Measurements from ENCODE around the gene CPN2. TPM values are rescaled to one million over a fixed set of nuclear protein-coding genes. Genes with fewer than 3 reads are reported as not detected.

Gene CPN2
- total and polyA plus RNA-seq, 2 of the 8 experiments (the other 6 are each of a cell fraction or from before 2014, with no cell fraction given), result 0.03 TPM; not detected in 1

DNA sequence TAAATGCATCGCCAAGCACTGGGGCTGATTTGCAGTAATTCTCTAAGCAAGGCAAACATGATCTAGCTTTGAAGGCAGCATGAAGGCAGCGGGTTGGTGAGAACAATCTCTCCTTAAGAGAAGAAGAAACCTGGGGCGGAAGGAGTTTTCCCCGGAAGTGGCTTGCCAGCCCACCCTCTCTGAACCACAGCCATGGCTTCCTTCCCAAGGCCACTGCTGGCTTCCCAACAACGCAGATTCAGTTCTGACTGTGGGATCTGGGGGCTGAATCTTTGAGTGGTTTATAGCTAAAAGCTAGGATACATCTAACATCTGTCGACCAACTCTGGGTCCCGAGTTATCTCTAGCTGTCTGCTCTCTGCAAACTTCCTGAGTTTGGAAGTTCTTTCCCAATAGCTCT is 4.3 kb upstream of the CPN2 start:
- H3K27me3 ChIP-seq (replicated peaks in 1 of 4; ENCODE audit: control insufficient read depth in 3 of 4, extremely low read depth in 1 of 4, insufficient read depth in 3 of 4, low read length in 3 of 4), result no peaks in the 10 kb centered on the region; a peak in 1 of 7 replicates
- H3K36me3 ChIP-seq (ENCODE audit: control insufficient read depth in 2 of 4, insufficient read depth in 4 of 4, low read length in 3 of 4), result no peaks in the 10 kb centered on the region
- no peak overlapping the region for H3K56ac ChIP-seq (replicated peaks; ENCODE audit: insufficient read length, low read depth, low read length)
- H3K23me2 ChIP-seq (ENCODE audit: low read depth, low read length), result peaks cover 10% of the 10 kb centered on the region; the same call in 1 of the 2 replicates
- no peaks in the 10 kb centered on the region for H3K79me2 ChIP-seq (ENCODE audit: control insufficient read depth in 1 of 2, insufficient read depth in 2 of 2, low read length in 2 of 2)
- no peak overlapping the region for H2BK15ac ChIP-seq (ENCODE audit: low read length)
- peaks cover 0 to 3% (median 0%) of the 10 kb centered on the region in 4 experiments; a peak in 1 of 7 replicates for H3K4me1 ChIP-seq (replicated peaks in 1 of 4; ENCODE audit: control insufficient read depth in 3 of 4, insufficient read depth in 4 of 4, low read length in 3 of 4)
- H2AFZ ChIP-seq (ENCODE audit: low read length), result no peak overlapping the region
- H3K9me3 ChIP-seq (ENCODE audit: insufficient read depth in 2 of 2, low read depth in 1 of 2, low read length in 1 of 2), result no peaks in the 10 kb centered on the region; a peak in 1 of 4 replicates
- DNase-seq (ENCODE audit: low read depth in 1 of 2, low spot score in 2 of 2) (no peak), FAIRE-seq (no peak)
- H2AK5ac ChIP-seq (ENCODE audit: low read depth, low read length), result no peak overlapping the region
- H3K79me1 ChIP-seq (ENCODE audit: low read depth, low read length), result no peaks in the 10 kb centered on the region
- no peak overlapping the region for H2BK12ac ChIP-seq (ENCODE audit: low read depth, low read length)
- H4K8ac ChIP-seq (ENCODE audit: extremely low read depth, insufficient read depth, low read length), result no peak overlapping the region
- H3K18ac ChIP-seq (ENCODE audit: extremely low read depth, low read length), result no peak overlapping the region
- H2BK120ac ChIP-seq (replicated peaks; ENCODE audit: low read depth, low read length), result no peak overlapping the region
- H4K5ac ChIP-seq (ENCODE audit: insufficient read length, low read depth, low read length), result no peak overlapping the region
- H3K14ac ChIP-seq (ENCODE audit: insufficient read length), result no peak overlapping the region
- no peak overlapping the region for H3K23ac ChIP-seq (ENCODE audit: insufficient read length)
- H3K27ac ChIP-seq (ENCODE audit: low read depth, low read length), result no peak overlapping the region
- H2BK20ac ChIP-seq (ENCODE audit: low read length), result no peak overlapping the region
- H3K4ac ChIP-seq (replicated peaks; ENCODE audit: insufficient read length, low read depth, low read length), result no peak overlapping the region
- CTCF ChIA-PET (ENCODE audit: partially characterized antibody), result interaction anchor here (0.8 to 18.9 kb wide), 7 partner anchors 15 to 143 kb away, joined by 3 to 344 read pairs (median 3); no protein-coding TSS in a partner anchor
- no peak for TF ChIP-seq RFX5 (IDR thresholded peaks at IDR 0.05; ENCODE audit: borderline replicate concordance, low read depth, low read length)
- TF ChIP-seq ASH2L (IDR thresholded peaks at IDR 0.05; ENCODE audit: low read length), result no peak
- no peak for TF ChIP-seq SIRT6 (IDR thresholded peaks at IDR 0.05; ENCODE audit: low read length)
- no peak for TF ChIP-seq RBBP5 (IDR thresholded peaks at IDR 0.05; ENCODE audit: borderline replicate concordance, low read depth, low read length)
- no peak for TF ChIP-seq TAF1 (IDR thresholded peaks at IDR 0.05; ENCODE audit: low read depth, low read length)
- no peak for TF ChIP-seq JUND (IDR thresholded peaks at IDR 0.05; ENCODE audit: low read length)
- TF ChIP-seq RNF2 (IDR thresholded peaks at IDR 0.05; ENCODE audit: borderline replicate concordance, low read depth, low read length, missing control alignments, poor library complexity, severe bottlenecking), result no peak
- TF ChIP-seq SAP30 (IDR thresholded peaks at IDR 0.05; ENCODE audit: insufficient read depth, insufficient replicate concordance, low read length), result no peak
- TF ChIP-seq GTF2F1 (IDR thresholded peaks at IDR 0.05; ENCODE audit: borderline replicate concordance, low read depth, low read length), result no peak
- no peak for TF ChIP-seq CTBP2 (IDR thresholded peaks at IDR 0.05; ENCODE audit: borderline replicate concordance, insufficient read depth, insufficient read length, low read length)
- no peak for TF ChIP-seq FOSL1 (IDR thresholded peaks at IDR 0.05; ENCODE audit: insufficient read depth, low read depth, low read length)
- no peak for TF ChIP-seq CREB1 (IDR thresholded peaks at IDR 0.05)
- TF ChIP-seq TEAD4 (IDR thresholded peaks at IDR 0.05; ENCODE audit: low read depth, low read length), result no peak
- no peak for TF ChIP-seq RAD21 (IDR thresholded peaks at IDR 0.05 in 1 of 2, conservative IDR thresholded peaks at IDR 0.05 in 1 of 2; ENCODE audit: low read depth in 2 of 2, low read length in 2 of 2)
- H4K91ac ChIP-seq (replicated peaks; ENCODE audit: insufficient read length, low read length), result no peak overlapping the region
- WGBS, 2 experiments (ENCODE audit: extremely low coverage in 1 of 2, insufficient coverage in 1 of 2, insufficient read length in 1 of 2, insufficient replicate concordance in 2 of 2, low coverage in 1 of 2, low lambda C conversion rate in 2 of 2, missing lambda C conversion rate in 1 of 2), result 83% methylated on average over 6 of the region's 7 CpGs; no CpG with 5 or more reads in 1 of the 2 experiments
- peaks cover 0 to 5% of the 10 kb centered on the region in 2 experiments for H4K20me1 ChIP-seq (replicated peaks in 1 of 2; ENCODE audit: control insufficient read depth in 1 of 2, insufficient read depth in 2 of 2, low read length in 2 of 2)
- POLR2A ChIA-PET (ENCODE audit: partially characterized antibody), result no interaction called here
- H3K9ac ChIP-seq (replicated peaks in 1 of 4; ENCODE audit: extremely low read depth in 1 of 4, low read depth in 3 of 4, low read length in 3 of 4), result no peak overlapping the region
- H3K4me2 ChIP-seq (ENCODE audit: insufficient read depth in 1 of 2, low read depth in 2 of 2, low read length in 2 of 2), result no peak overlapping the region
- H3K4me3 ChIP-seq (ENCODE audit: extremely low read depth in 1 of 4, insufficient read depth in 2 of 4, low read depth in 3 of 4, low read length in 4 of 4), result no peak overlapping the region
- no peak overlapping the region for H2BK5ac ChIP-seq (ENCODE audit: low read depth, low read length)

Measured in H1 (cell line).